IPS DF 4.7 (cell line): ENCODE data around the gene APOBEC2.

ENCODE experiments used
- DNase-seq: peaks from one replicate; pipeline ENCODE4 v3.0.0-alpha.2; 2013; ENCODE audit warnings: low spot score; ENCODE audit errors: extremely low read depth

APOBEC2 gene

GRCh38 chr6:41037107-41037900, 15.7 kb upstream of the APOBEC2 start:
- no peak for DNase-seq

- DNase-seq = no peak
These were observed 14.8 kb upstream of the APOBEC2 start for GRCh38 chr6:41038205-41038604.

DNA sequence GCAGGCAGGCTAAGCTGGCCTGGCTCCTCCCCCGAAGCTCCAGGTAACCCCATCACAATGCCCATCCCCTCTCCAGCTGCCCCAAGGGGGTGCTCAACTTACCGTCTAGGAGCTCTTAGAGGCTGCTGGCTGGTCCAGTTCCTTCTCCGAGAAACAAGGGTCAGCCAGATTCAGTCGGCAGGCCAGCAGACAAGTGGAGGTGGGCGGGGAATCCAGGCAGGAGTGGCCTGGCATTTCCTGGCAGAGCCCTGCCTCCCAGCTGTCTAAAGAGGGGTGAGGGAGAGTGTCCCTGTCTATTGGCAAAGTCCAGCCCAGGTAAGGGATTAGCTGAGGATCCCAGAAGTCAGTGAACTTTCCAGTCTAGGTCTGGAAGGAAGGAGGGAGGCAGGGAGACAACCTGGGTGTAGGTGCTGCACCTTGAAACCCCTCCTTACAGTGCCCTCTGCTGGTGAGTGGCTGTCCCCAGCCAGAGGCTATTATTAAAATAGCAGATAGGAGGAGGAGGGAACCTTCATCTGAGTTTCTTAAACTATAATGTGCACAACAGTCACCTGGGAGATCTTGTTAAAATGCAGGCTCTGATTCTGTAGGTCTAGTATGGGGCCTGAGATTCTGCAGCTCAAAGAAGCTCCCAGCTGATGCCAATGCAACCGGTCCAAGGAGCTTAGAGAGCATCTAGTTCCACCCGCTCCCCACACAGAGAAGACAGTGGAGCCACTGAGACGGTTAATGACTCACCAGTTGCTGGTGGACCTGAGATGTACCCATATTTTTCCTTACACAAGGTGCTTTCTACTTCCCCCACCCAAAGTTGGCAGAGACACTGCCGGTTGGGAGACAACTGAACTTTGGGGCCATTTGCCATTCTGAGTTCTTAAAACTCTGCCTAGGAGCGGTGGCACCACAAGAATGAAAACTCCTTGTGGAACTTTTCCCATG, 13.7 kb upstream of the APOBEC2 start, which contains the start of gene UNC5CL:
TSS of gene UNC5CL (minus strand) at position 162 of the 939 bp plus-strand sequence. CDS start 4,147 bp downstream, outside the sequence.
- DNase-seq = no peak

GRCh38 chr6:41040101-41040939, 12.7 kb upstream of the APOBEC2 start:
- no peak for DNase-seq

GRCh38 chr6:41040940-41041536, 12.0 kb upstream of the APOBEC2 start:
- no peak for DNase-seq

DNA sequence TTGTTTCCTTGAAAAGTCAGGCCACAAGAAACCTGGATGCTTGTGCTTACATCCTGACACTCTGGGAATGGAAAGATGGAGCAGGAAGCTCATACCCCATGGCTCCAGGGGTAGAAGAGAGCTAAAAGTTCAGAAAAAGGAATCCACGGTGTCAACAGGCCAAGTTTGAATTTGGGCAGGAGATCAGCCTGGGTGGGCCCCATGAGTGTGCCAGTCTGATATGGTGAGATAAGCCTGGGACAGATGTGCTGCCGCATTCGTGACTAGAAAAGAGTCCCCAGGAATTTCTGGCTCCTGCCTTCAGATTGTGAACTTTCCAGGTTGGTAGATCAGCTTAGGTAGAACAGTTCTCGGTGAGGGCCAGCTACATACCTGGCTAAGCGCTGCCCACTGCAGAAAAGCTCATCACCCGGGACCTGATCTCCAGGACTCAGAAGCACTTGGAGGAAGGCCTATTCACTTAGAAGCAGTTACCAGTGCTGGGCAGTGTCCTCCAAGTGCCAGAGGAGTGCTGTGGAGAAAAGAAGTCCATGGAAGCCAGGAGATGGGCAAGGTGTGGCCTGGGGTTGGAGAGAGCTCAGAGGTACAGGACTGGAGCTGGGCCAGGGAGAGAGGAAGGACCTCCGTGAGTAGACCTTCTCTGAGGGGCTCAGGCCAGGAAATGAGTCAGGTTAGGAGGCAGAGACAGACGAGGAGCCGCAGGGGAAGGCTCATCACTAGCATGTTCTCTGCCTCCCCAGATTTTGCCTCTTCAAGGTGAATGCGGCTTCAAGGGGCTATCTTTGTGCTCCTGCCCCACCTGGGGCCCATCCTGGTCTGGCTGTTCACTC, 10.6 kb upstream of the APOBEC2 start, which contains the start of gene TSPO2:
TSS of gene TSPO2 (plus strand) at position 242 of the 830 bp plus-strand sequence. CDS start at position 761, 519 bp downstream.
- DNase-seq = no peak

DNA sequence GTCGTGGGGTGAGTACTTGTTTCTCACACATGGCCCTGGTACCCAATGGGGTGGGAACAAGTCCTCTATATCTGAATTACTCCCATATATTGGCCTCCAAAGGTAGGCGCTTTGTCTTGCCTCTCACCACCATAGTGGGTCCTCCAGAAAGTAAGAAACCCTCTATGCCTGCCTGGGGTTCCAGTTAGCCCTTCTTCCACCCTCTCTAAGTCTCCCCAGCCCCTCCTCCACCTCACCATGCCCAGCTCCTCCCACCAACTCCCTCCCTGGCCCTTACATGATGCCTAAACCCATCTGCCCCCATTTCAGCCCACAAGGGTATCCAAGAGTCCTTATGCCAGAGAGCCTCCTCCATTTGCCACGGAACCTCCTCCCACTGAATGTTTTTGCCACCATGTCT, 9.9 kb upstream of the APOBEC2 start:
- no peak for DNase-seq

DNA sequence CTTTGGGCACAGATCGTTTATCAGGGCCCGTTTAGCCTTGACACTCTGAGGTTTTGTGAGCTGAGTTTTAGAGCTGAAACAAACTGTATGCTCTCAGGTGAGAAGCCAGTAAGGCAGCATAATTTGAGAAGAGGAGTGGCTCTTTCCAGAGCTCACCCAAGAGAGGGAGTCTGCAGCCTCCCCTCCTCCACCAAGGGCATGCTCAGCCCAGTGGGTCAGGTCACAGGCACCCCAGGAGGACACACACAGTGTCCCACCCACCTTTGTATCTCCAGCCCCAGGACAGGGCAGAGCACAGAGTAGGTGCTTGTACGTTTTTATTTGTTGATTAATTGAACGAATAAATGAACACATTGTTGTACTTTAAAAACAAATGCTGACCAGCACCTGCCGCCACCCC, 7.3 kb upstream of the APOBEC2 start:
- DNase-seq = no peak

DNA sequence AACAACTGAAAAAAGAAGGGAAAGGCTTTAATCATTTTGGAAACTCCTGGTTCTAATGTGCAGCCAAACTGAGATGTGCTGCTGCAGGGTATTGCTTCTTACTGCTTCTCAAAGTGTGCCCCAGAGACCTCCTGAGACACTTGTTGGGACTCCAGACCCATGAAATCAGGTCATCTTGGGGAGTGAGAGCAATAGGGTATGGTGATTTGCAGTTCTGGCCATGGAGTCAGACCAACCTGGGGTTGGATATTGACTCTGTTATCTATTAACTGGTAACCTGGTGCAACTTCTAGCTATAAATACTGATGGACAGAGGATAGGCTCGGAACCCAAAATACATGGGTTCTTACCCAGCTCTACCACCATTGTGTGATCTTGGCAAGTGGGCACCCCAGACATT, 6.9 kb upstream of the APOBEC2 start:
- DNase-seq = no peak

GRCh38 chr6:41047306-41047705, 5.7 kb upstream of the APOBEC2 start:
- DNase-seq = no peak

- no peak for DNase-seq
These were observed 5.0 kb upstream of the APOBEC2 start for GRCh38 chr6:41047745-41048732.

DNA sequence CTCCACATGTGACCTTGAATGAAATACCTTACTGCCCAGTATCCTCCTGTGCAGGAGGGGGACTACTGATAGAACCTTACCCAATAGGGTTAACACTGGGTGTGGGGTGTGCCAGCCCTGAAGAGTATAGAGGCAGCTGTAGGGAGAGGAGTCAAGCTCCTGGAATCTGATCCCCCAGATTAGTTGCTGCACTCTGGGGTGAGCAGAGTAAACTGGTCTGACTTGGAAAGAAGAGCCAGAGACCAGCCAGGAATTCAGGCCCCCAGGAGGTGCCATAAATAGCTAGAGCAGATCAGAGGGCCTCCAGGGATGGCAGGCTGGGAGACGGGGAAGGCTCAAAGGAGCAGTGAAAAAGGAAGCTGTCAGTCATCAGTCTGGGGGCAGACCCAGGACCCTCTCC, 3.5 kb upstream of the APOBEC2 start:
- no peak for DNase-seq

GRCh38 chr6:41049955-41050354, 3.0 kb upstream of the APOBEC2 start:
- no peak for DNase-seq

DNA sequence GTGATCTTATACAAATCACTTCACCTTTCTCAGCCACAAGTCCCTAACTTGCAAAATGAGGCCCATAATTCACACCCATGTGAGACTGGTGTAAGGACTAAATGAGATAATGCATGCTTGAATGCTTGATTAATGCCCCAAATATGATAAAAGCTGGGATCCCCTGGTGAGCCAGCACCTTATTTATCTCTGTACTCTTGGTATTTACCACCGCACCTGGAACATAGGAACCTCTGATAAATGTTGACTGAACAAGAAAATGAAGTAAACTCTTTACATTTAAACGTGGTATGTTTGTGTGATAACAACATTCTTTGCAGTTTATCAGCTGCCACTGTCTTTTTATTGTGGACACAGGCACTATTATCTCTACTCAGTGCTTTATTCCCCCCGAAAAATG, 2.5 kb upstream of the APOBEC2 start:
- DNase-seq = no peak

DNA sequence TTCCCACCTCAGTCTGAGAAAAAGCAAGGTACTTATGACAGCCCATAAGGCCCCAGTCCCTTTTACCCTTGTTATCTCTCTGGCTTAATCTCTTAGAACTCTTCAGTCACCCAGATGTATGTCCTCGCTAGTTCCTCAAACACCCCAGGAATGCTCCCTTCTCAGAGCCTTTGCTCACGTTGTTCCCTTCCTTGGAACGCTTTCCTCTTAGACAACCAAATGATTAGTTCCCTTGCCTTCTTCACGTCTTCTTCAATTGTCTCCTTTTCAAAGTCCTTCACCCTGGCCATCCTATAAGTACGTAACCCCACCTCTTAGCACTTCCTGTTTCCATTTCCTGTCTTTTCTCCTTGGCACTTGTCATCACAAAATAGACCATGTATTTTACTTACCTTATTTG, 1.1 kb upstream of the APOBEC2 start:
- no peak for DNase-seq

DNA sequence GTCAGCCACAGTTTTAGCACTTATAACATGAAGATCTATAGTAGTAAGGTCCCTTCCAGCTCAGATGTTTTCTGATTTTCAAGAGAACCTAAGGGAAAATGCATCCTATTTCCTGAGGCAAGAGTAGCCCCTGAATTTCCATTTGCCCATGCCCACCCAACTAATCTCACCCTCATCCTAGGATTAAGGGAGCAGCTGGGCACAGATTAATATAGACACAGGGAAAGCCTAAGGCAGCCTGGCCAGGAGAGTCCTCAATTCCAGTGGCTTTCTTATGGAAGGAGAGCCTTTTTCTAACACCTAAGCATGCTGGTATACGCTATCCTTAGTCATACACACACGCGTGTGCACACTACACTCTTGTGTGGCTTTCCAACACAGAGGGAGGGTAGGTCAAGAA, 1.5 kb downstream of the APOBEC2 start:
- no peak for DNase-seq

GRCh38 chr6:41055149-41055548, 2.1 kb downstream of the APOBEC2 start:
- DNase-seq = no peak

DNA sequence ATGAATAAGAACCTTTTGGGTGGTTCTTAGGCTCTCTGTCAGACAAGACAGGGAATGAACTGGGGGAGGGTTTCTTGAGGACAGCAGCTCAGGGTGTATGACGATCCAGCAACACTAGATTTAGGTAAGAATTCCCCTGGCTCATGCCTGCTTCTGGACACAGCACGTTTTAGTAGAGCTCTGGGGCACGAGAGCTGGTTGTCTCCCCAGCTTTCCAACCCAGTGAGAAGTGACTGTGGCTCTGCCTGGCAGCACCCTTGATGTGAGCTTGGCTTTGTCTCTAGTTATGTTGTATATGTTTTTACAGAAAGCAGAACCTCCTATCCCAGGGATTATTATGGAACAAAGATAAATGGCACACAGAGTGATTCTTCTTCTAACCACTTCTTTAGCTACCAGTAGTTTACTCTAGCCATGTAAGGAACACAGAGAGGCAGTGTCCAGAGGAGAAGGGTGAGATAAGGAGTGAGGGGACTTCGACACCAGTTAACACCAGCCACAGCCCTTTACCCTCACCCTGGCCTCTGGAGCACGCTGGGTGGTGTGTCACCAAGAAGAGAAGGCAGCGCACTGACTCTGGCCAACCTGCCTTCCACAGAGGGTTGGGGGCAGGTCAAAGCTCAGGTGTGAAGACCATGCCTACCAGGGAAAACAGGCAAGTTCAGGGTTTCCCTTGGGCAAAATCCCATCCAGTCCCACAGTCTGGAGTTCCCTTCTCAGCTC, 3.9 kb downstream of the APOBEC2 start:
- DNase-seq = no peak
